GM21786 (cell line): ENCODE measurements around the gene DNMBP.
"Not testable (repeated sequence)": the region's sequence is repeated elsewhere in the genome, so short reads cannot be mapped to it uniquely, and the experiment has no call there.

Experiments
- ATAC-seq: cut with Tn5 transposase; IDR thresholded peaks from one replicate; pipeline ENCODE4 v1.9.1; 2021; ENCODE audit not compliant: unreplicated experiment

Gene DNMBP

GRCh38 chr10:100014071-100014762 is 4.5 kb upstream of the DNMBP start:
- ATAC-seq: peak; percentile 75

GRCh38 chr10:100013621-100014020 is 3.9 kb upstream of the DNMBP start:
- ATAC-seq: no peak

- ATAC-seq: not testable (repeated sequence)
These were observed 2.2 kb upstream of the DNMBP start for GRCh38 chr10:100011906-100012305.

GRCh38 chr10:100009283-100009792 is 409 bp downstream of the DNMBP start:
- ATAC-seq: peak; percentile 43

- ATAC-seq: no peak
These were observed 952 bp downstream of the DNMBP start for GRCh38 chr10:100008708-100009282.

- no peak for ATAC-seq
These were observed 1.6 kb downstream of the DNMBP start for GRCh38 chr10:100008142-100008522.

- ATAC-seq: no peak
These were observed 2.3 kb downstream of the DNMBP start for GRCh38 chr10:100007231-100008141.

- no peak for ATAC-seq
These were observed 3.4 kb downstream of the DNMBP start for GRCh38 chr10:100006243-100006886.

- ATAC-seq: no peak
These were observed 4.8 kb downstream of the DNMBP start for GRCh38 chr10:100004805-100005510.

- no peak for ATAC-seq
These were observed 9.6 kb downstream of the DNMBP start for GRCh38 chr10:100000109-100000644.

GRCh38 chr10:99999319-100000108 is 10.2 kb downstream of the DNMBP start:
- ATAC-seq: no peak

- no peak for ATAC-seq
These were observed 10.9 kb downstream of the DNMBP start for GRCh38 chr10:99998889-99999288.

- ATAC-seq: no peak
These were observed 12.8 kb downstream of the DNMBP start for GRCh38 chr10:99996671-99997648.

GRCh38 chr10:99995713-99996112 is 14.0 kb downstream of the DNMBP start:
- ATAC-seq: no peak

GRCh38 chr10:99995269-99995668 is 14.5 kb downstream of the DNMBP start:
- ATAC-seq: no peak

- no peak for ATAC-seq
These were observed 14.9 kb downstream of the DNMBP start for GRCh38 chr10:99994801-99995200.

GRCh38 chr10:99993701-99994689 is 15.8 kb downstream of the DNMBP start:
- ATAC-seq: peak; percentile 79
